Gastroesophageal sphincter (tissue), 3 donors: ENCODE data around the gene MAP2K3.

ENCODE experiments used
- EP300 ChIP-seq: sonication (generic); formaldehyde crosslinking; IDR thresholded peaks from one replicate; pipeline ENCODE4 v1.6.1; 2017; ENCODE audit warnings: antibody characterized with exemption, mild to moderate bottlenecking
- POLR2A ChIP-seq, 2 donors: fragments of 450-650 bp; IDR thresholded peaks; one replicate each; pipeline ENCODE4 v1.6.1; 2017; ENCODE audit warnings: antibody characterized with exemption in 2 of 2, mild to moderate bottlenecking in 2 of 2, moderate library complexity in 1 of 2
- TF ChIP-seq, protein P1 (sequence below), 4 experiments: fragments of 200-600 bp in 2 of 4; fragments of 450-650 bp in 2 of 4; sonication (generic) in 1 of 4; IDR thresholded peaks; one replicate each; pipeline ENCODE4 v1.5.1; 2017 to 2019; ENCODE audit warnings: antibody characterized with exemption in 4 of 4, mild to moderate bottlenecking in 2 of 4, moderate library complexity in 2 of 4

DNA sequence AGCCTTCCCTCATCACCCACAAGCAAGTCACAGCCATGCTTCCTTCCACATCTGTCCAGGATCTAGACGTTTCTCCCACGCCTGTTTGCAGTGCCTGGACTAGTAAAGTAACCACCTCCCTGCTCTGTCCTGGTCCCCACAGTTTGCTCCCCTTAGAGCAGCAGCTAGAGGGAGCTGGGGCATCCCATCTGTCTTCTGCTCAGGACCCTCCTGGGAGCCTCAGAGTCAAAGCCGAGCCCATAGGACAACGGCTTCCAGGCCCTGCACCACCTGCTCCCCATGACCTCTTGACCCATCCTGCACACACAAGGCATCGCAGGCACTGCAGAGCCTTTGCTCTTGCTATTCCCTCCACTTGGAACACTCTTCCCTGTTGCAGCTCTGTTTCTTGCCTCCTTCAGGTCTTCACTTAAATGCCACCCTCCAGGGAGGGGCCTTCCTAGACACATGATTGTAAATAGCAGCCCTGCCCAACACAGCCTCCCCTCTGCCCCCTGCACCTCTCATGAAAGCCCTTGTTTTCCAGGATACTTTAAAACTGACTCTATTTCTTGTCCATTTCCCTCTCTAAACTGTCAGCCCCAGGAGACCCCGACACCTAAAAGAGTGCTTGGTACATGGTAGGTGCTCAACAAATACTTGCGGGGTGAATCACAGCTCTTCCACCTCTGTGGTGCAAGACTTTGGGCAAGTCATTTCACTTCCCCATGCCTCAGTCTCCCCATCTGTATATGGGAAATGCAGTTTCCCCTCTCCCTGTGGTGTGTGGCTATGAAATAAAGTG, 34.4 kb upstream of the MAP2K3 start:
- TF ChIP-seq, protein P1, sequence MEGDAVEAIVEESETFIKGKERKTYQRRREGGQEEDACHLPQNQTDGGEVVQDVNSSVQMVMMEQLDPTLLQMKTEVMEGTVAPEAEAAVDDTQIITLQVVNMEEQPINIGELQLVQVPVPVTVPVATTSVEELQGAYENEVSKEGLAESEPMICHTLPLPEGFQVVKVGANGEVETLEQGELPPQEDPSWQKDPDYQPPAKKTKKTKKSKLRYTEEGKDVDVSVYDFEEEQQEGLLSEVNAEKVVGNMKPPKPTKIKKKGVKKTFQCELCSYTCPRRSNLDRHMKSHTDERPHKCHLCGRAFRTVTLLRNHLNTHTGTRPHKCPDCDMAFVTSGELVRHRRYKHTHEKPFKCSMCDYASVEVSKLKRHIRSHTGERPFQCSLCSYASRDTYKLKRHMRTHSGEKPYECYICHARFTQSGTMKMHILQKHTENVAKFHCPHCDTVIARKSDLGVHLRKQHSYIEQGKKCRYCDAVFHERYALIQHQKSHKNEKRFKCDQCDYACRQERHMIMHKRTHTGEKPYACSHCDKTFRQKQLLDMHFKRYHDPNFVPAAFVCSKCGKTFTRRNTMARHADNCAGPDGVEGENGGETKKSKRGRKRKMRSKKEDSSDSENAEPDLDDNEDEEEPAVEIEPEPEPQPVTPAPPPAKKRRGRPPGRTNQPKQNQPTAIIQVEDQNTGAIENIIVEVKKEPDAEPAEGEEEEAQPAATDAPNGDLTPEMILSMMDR (IDR thresholded peaks at IDR 0.05), result no peak
- TF ChIP-seq POLR2A (IDR thresholded peaks at IDR 0.05) (no peak), EP300 (no peak)
